SU-DHL-6 (cell line): ENCODE results near the gene DGKB.

Source experiments
- EZH2phosphoT487 ChIP-seq: fragments of 200-600 bp; sonication (generic), shearing (Covaris generic); conservative IDR thresholded peaks from 2 replicates; pipeline ENCODE4 v1.6.1; 2018; ENCODE audit warnings: mild to moderate bottlenecking, antibody characterized with exemption, low read length, moderate library complexity, mixed read lengths
- TF ChIP-seq, protein P1 (sequence below): fragments of 200-600 bp; sonication (generic); IDR thresholded peaks from one replicate; pipeline ENCODE4 v1.5.1; 2017; ENCODE audit warnings: antibody characterized with exemption, mild to moderate bottlenecking, low read length, moderate library complexity; ENCODE audit not compliant: insufficient read depth, poor library complexity, severe bottlenecking

GRCh38 chr7:14818871-14819270, 83.7 kb downstream of the DGKB start:
- no peak for TF ChIP-seq EZH2phosphoT487
- TF ChIP-seq, protein P1, sequence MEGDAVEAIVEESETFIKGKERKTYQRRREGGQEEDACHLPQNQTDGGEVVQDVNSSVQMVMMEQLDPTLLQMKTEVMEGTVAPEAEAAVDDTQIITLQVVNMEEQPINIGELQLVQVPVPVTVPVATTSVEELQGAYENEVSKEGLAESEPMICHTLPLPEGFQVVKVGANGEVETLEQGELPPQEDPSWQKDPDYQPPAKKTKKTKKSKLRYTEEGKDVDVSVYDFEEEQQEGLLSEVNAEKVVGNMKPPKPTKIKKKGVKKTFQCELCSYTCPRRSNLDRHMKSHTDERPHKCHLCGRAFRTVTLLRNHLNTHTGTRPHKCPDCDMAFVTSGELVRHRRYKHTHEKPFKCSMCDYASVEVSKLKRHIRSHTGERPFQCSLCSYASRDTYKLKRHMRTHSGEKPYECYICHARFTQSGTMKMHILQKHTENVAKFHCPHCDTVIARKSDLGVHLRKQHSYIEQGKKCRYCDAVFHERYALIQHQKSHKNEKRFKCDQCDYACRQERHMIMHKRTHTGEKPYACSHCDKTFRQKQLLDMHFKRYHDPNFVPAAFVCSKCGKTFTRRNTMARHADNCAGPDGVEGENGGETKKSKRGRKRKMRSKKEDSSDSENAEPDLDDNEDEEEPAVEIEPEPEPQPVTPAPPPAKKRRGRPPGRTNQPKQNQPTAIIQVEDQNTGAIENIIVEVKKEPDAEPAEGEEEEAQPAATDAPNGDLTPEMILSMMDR, result no peak
